ENCODE measurements around the gene TSC22D1.

The TSC22D1 gene

GRCh38 chr13:44575741-44576350 lies at the start of gene TSC22D1:
Gene TSC22D1 (minus strand): TSS chr13:44576330. CDS start chr13:44576074, 256 bp downstream.
- Histone ChIP-seq H3K9me3 (ENCODE audit: insufficient read depth, low read length) (no peaks in the 10 kb centered on the region), H3K36me3 (ENCODE audit: low read length) (peaks cover 12% of the 10 kb centered on the region), H3K9me2 (replicated peaks; ENCODE audit: insufficient read depth, low read length) (no peaks in the 10 kb centered on the region), H3K27ac (ENCODE audit: low read depth, low read length) (peak within 1 kb of the TSS; percentile 75), H3K4me2 (ENCODE audit: low read depth, low read length, poor library complexity, severe bottlenecking) (peak within 1 kb of the TSS; percentile 78), H4K20me1 (ENCODE audit: low read depth, low read length) (peaks cover 19% of the 10 kb centered on the region), H2AFZ (ENCODE audit: low read depth, low read length, severe bottlenecking) (peak within 1 kb of the TSS; percentile 82), H3K9ac (ENCODE audit: low read length) (peak within 1 kb of the TSS; percentile 90), H3K79me2 (ENCODE audit: insufficient read depth, low read length) (no peaks in the 10 kb centered on the region), H3K4me3 (ENCODE audit: insufficient read depth, low read length, poor library complexity, severe bottlenecking) (peak within 1 kb of the TSS; percentile 82), H3F3A (ENCODE audit: insufficient read depth) (peaks cover 5% of the 10 kb centered on the region), H3K27me3 (ENCODE audit: low read length) (no peaks in the 10 kb centered on the region)
- TF ChIP-seq CTCF (IDR thresholded peaks at IDR 0.05; ENCODE audit: insufficient read depth, low read length, poor library complexity, severe bottlenecking), result no peak
- no peak for TF ChIP-seq EZH2phosphoT487 (conservative IDR thresholded peaks at IDR 0.05; ENCODE audit: low read length)

- no peaks in the 10 kb centered on the region for H3K27me3 ChIP-seq (ENCODE audit: low read length)
- H3K9me2 ChIP-seq (replicated peaks; ENCODE audit: insufficient read depth, low read length), result no peaks in the 10 kb centered on the region
- H3K9me3 ChIP-seq (ENCODE audit: insufficient read depth, low read length), result no peaks in the 10 kb centered on the region
- TF ChIP-seq CTCF (IDR thresholded peaks at IDR 0.05; ENCODE audit: insufficient read depth, low read length, poor library complexity, severe bottlenecking) (no peak), EZH2phosphoT487 (conservative IDR thresholded peaks at IDR 0.05; ENCODE audit: low read length) (no peak)
- no peaks in the 10 kb centered on the region for H4K20me1 ChIP-seq (ENCODE audit: low read depth, low read length)
- H3K27ac ChIP-seq (ENCODE audit: low read depth, low read length), result no peak overlapping the region
- H3K4me3 ChIP-seq (ENCODE audit: insufficient read depth, low read length, poor library complexity, severe bottlenecking), result no peak overlapping the region
- H3K9ac ChIP-seq (ENCODE audit: low read length), result no peak overlapping the region
- no peaks in the 10 kb centered on the region for H3K79me2 ChIP-seq (ENCODE audit: insufficient read depth, low read length)
- H3K36me3 ChIP-seq (ENCODE audit: low read length), result no peaks in the 10 kb centered on the region
- no peak overlapping the region for H2AFZ ChIP-seq (ENCODE audit: low read depth, low read length, severe bottlenecking)
- H3K4me2 ChIP-seq (ENCODE audit: low read depth, low read length, poor library complexity, severe bottlenecking), result no peak overlapping the region
- no peaks in the 10 kb centered on the region for H3F3A ChIP-seq (ENCODE audit: insufficient read depth)
These were observed 46.6 kb upstream of the TSC22D1 start for GRCh38 chr13:44622708-44623107.

GRCh38 chr13:44622261-44622660 lies 46.1 kb upstream of the TSC22D1 start:
- Histone ChIP-seq H3K4me3 (ENCODE audit: insufficient read depth, low read length, poor library complexity, severe bottlenecking) (no peak overlapping the region), H3K9me3 (ENCODE audit: insufficient read depth, low read length) (no peaks in the 10 kb centered on the region), H3K79me2 (ENCODE audit: insufficient read depth, low read length) (no peaks in the 10 kb centered on the region), H4K20me1 (ENCODE audit: low read depth, low read length) (no peaks in the 10 kb centered on the region), H3F3A (ENCODE audit: insufficient read depth) (no peaks in the 10 kb centered on the region), H2AFZ (ENCODE audit: low read depth, low read length, severe bottlenecking) (no peak overlapping the region), H3K4me2 (ENCODE audit: low read depth, low read length, poor library complexity, severe bottlenecking) (no peak overlapping the region), H3K36me3 (ENCODE audit: low read length) (no peaks in the 10 kb centered on the region), H3K27me3 (ENCODE audit: low read length) (no peaks in the 10 kb centered on the region), H3K9me2 (replicated peaks; ENCODE audit: insufficient read depth, low read length) (no peaks in the 10 kb centered on the region), H3K27ac (ENCODE audit: low read depth, low read length) (no peak overlapping the region), H3K9ac (ENCODE audit: low read length) (no peak overlapping the region)
- TF ChIP-seq CTCF (IDR thresholded peaks at IDR 0.05; ENCODE audit: insufficient read depth, low read length, poor library complexity, severe bottlenecking) (no peak), EZH2phosphoT487 (conservative IDR thresholded peaks at IDR 0.05; ENCODE audit: low read length) (no peak)

Measured in SU-DHL-6 (cell line).